Nephron (organoid): Measurements from ENCODE around the gene SIRT2.

Source experiments
- H3K27ac Mint-ChIP-seq, 3 experiments: 2 replicates each; pipeline ENCODE4 v1.8.0; 2020; ENCODE audit warnings: mixed read lengths in 3 of 3, mild to moderate bottlenecking in 2 of 3, moderate library complexity in 1 of 3
- H3K27me3 Mint-ChIP-seq: 2 replicates; pipeline ENCODE4 v1.8.0; 2021; ENCODE audit warnings: low read depth, mild to moderate bottlenecking, moderate library complexity, mixed read lengths
- H3K36me3 Mint-ChIP-seq: 2 replicates; pipeline ENCODE4 v1.8.0; 2020; ENCODE audit warnings: low read depth, mixed read lengths
- H3K4me1 Mint-ChIP-seq: 2 replicates; pipeline ENCODE4 v1.8.0; 2020; ENCODE audit warnings: mixed read lengths
- H3K4me3 Mint-ChIP-seq, 3 experiments: 2 replicates each; pipeline ENCODE4 v1.8.0; 2020; ENCODE audit warnings: mild to moderate bottlenecking in 3 of 3, mixed read lengths in 3 of 3, moderate library complexity in 2 of 3
- H3K9me3 Mint-ChIP-seq: 2 replicates; pipeline ENCODE4 v1.8.0; 2020; ENCODE audit warnings: mixed read lengths
- CTCF ChIP-seq, 3 experiments: fragments of 200-600 bp; sonication (generic); IDR thresholded peaks; one replicate each; pipeline ENCODE4 v1.5.0; 2021; ENCODE audit warnings: antibody characterized with exemption in 3 of 3; ENCODE audit not compliant: unreplicated experiment in 3 of 3

Gene SIRT2

GRCh38 chr19:38930776-38931520 is 31.5 kb upstream of the SIRT2 start, which contains the start of gene MRPS12:
Gene MRPS12 (plus strand): TSS chr19:38930944. CDS start chr19:38931295, 351 bp downstream.
- H3K36me3 Mint-ChIP-seq: peaks cover 41% of the 10 kb centered on the region
- peaks cover 9% of the 10 kb centered on the region for H3K9me3 Mint-ChIP-seq
- no peak for TF ChIP-seq CTCF (IDR thresholded peaks at IDR 0.05; ENCODE audit: unreplicated experiment in 3 of 3)
- peaks cover 15% of the 10 kb centered on the region for H3K4me1 Mint-ChIP-seq
- H3K4me3 Mint-ChIP-seq: peak within 1 kb of the TSS; percentile 99 to 100 (median 99)
- no peaks in the 10 kb centered on the region for H3K27me3 Mint-ChIP-seq
- H3K27ac Mint-ChIP-seq: peak within 1 kb of the TSS; percentile 93 to 99 (median 98)

GRCh38 chr19:38929929-38930775 is 30.7 kb upstream of the SIRT2 start, which contains the start of gene SARS2:
Gene SARS2 (minus strand): TSS chr19:38930763. CDS start chr19:38930736, 27 bp downstream.
- TF ChIP-seq CTCF (IDR thresholded peaks at IDR 0.05; ENCODE audit: unreplicated experiment in 3 of 3): peak; percentile 100
- peaks cover 15% of the 10 kb centered on the region for H3K4me1 Mint-ChIP-seq
- no peaks in the 10 kb centered on the region for H3K27me3 Mint-ChIP-seq
- peaks cover 5% of the 10 kb centered on the region for H3K9me3 Mint-ChIP-seq
- peak within 1 kb of the TSS; percentile 93 to 99 (median 98) for H3K27ac Mint-ChIP-seq
- H3K36me3 Mint-ChIP-seq: peaks cover 37% of the 10 kb centered on the region
- H3K4me3 Mint-ChIP-seq: peak within 1 kb of the TSS; percentile 99 to 100 (median 99)

DNA sequence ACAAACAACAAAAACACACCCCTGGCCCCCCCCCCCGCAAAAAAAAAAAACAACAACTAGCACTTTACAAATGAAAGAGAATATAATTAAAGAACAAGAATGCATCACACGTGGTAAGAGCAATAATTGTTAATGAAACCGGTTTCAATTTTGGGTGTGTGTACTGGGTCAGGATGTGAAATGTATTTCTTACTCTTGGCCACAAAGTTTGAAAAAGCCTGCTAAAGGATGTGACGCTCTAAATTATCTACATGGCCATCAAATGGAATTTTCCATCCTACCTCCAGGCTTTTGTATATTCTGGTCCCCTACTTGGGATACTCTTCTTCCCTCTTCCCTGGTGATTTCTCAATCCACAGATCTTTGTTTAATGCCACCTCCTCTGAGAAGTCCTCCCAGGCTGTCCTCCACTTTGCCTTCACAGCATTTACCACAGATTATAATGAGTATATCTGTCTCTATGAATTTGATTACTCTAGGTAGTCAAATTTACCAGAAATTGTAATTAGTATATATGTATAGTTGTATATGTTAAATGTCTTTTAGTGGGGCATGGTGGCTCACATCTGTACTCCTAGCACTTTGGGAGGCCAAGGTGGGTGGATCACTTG is 29.1 kb upstream of the SIRT2 start:
- H3K27me3 Mint-ChIP-seq: no peaks in the 10 kb centered on the region
- H3K4me1 Mint-ChIP-seq: peaks cover 15% of the 10 kb centered on the region
- peak overlapping the region; percentile 99 to 100 (median 99) for H3K4me3 Mint-ChIP-seq
- H3K9me3 Mint-ChIP-seq: no peaks in the 10 kb centered on the region
- peaks cover 32% of the 10 kb centered on the region for H3K36me3 Mint-ChIP-seq
- H3K27ac Mint-ChIP-seq: peak overlapping the region in 1 of 3 experiments; percentile 8
- no peak for TF ChIP-seq CTCF (IDR thresholded peaks at IDR 0.05; ENCODE audit: unreplicated experiment in 3 of 3)

GRCh38 chr19:38924388-38924787 is 25.0 kb upstream of the SIRT2 start:
- H3K27me3 Mint-ChIP-seq: no peaks in the 10 kb centered on the region

DNA sequence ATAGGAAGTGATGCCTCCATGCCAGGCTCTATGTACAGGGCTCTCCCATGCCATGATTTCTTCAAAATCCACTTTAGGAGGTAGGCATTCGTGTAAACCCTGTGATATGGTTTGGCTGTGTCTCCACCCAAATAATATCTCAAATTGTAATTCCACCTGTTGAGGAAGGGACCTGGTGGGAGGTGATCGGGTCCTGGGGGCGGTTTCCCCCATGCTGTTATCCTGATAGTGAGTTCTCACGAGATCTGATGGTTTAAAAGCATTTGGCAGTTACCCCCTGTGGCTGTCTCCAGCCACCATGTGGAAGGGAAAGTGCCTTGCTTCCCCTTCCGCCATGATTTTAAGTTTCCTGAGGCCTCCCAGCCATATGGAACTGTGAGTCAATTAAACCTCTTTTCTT is 23.1 kb upstream of the SIRT2 start:
- no peaks in the 10 kb centered on the region for H3K9me3 Mint-ChIP-seq
- peaks cover 4% of the 10 kb centered on the region for H3K4me1 Mint-ChIP-seq
- TF ChIP-seq CTCF (IDR thresholded peaks at IDR 0.05; ENCODE audit: unreplicated experiment in 3 of 3): no peak
- H3K4me3 Mint-ChIP-seq: no peak overlapping the region
- no peak overlapping the region for H3K27ac Mint-ChIP-seq
- peaks cover 27% of the 10 kb centered on the region for H3K36me3 Mint-ChIP-seq
- no peaks in the 10 kb centered on the region for H3K27me3 Mint-ChIP-seq

More at GRCh38 chr19:38924388-38924787, 25.0 kb upstream of the SIRT2 start:
- no peak overlapping the region for H3K4me3 Mint-ChIP-seq
- no peaks in the 10 kb centered on the region for H3K9me3 Mint-ChIP-seq
- H3K36me3 Mint-ChIP-seq: peaks cover 35% of the 10 kb centered on the region
- H3K4me1 Mint-ChIP-seq: peaks cover under 1% of the 10 kb centered on the region
- no peak for TF ChIP-seq CTCF (IDR thresholded peaks at IDR 0.05; ENCODE audit: unreplicated experiment in 3 of 3)
- H3K27ac Mint-ChIP-seq: no peak overlapping the region
